Skeletal muscle tissue (tissue), 4 donors: ENCODE data around the gene GLYR1. TPM values are rescaled to one million over a fixed set of nuclear protein-coding genes. Genes with fewer than 3 reads are reported as not detected.
A peak's percentile ranks its signal among the peaks of the same experiment; 100 is the strongest.

ENCODE experiments used
- H3K27ac ChIP-seq: one replicate; pipeline ENCODE4 v1.7.0; 2013; ENCODE audit warnings: mild to moderate bottlenecking, low read depth, low read length, inconsistent platforms
- H3K27me3 ChIP-seq, 3 donors: one replicate each; pipeline ENCODE4 v1.7.0; 2013; ENCODE audit warnings: low read length in 3 of 3; ENCODE audit not compliant: control insufficient read depth in 3 of 3, insufficient read depth in 3 of 3
- H3K36me3 ChIP-seq, 3 donors: one replicate each; pipeline ENCODE4 v1.7.0; 2013; ENCODE audit warnings: low read length in 3 of 3; ENCODE audit not compliant: control insufficient read depth in 3 of 3, insufficient read depth in 3 of 3
- H3K4me1 ChIP-seq, 3 donors: one replicate each; pipeline ENCODE4 v1.7.0; 2013; ENCODE audit warnings: low read length in 3 of 3, mild to moderate bottlenecking in 3 of 3; ENCODE audit not compliant: control insufficient read depth in 3 of 3, insufficient read depth in 3 of 3
- H3K4me3 ChIP-seq, 3 donors: one replicate each; pipeline ENCODE4 v1.7.0; 2013; ENCODE audit warnings: low read length in 3 of 3
- H3K9ac ChIP-seq, 3 donors: one replicate each; pipeline ENCODE4 v1.7.0; 2013; ENCODE audit warnings: low read length in 3 of 3, mild to moderate bottlenecking in 3 of 3, moderate library complexity in 2 of 3, low read depth in 1 of 3
- H3K9me3 ChIP-seq, 3 donors: one replicate each; pipeline ENCODE4 v1.7.0; 2013; ENCODE audit warnings: low read length in 3 of 3; ENCODE audit not compliant: control insufficient read depth in 3 of 3
- total RNA-seq: library from RNA; depleted of rRNA; stranded (reverse); fragments of >200 nt; gene quantifications from one replicate; pipeline ENCODE4 v1.2.3, GENCODE V29; 2014
- donor health status: Osteomylitis.

GLYR1 gene
- total RNA-seq, 1 donor from 2014 or later = 25.1 TPM

- Histone ChIP-seq H3K27me3 (no peaks in the 10 kb centered on the region), H3K4me3 (no peak overlapping the region), H3K4me1 (peaks cover 9 to 11% (median 10%) of the 10 kb centered on the region in 3 donors), H3K9me3 (no peaks in the 10 kb centered on the region), H3K27ac (no peak overlapping the region), H3K36me3 (peaks cover 42 to 60% (median 51%) of the 10 kb centered on the region in 3 donors), H3K9ac (no peak overlapping the region)
These were observed 8.3 kb upstream of the GLYR1 start for GRCh38 chr16:4855371-4855770.

GRCh38 chr16:4852221-4852872, 5.3 kb upstream of the GLYR1 start:
- Histone ChIP-seq H3K4me3 (no peak overlapping the region), H3K9me3 (no peaks in the 10 kb centered on the region), H3K27ac (peak overlapping the region; percentile 15), H3K9ac (no peak overlapping the region), H3K4me1 (peaks cover 16 to 29% (median 23%) of the 10 kb centered on the region in 3 donors), H3K27me3 (no peaks in the 10 kb centered on the region), H3K36me3 (peaks cover 16 to 31% (median 22%) of the 10 kb centered on the region in 3 donors)

GRCh38 chr16:4850211-4850610, 3.1 kb upstream of the GLYR1 start:
- Histone ChIP-seq H3K27ac (no peak overlapping the region), H3K27me3 (no peaks in the 10 kb centered on the region), H3K9me3 (no peaks in the 10 kb centered on the region), H3K9ac (peak overlapping the region; percentile 4 to 63 (median 18)), H3K4me3 (no peak overlapping the region), H3K36me3 (peaks cover 6 to 17% (median 12%) of the 10 kb centered on the region in 3 donors), H3K4me1 (peaks cover 30 to 42% (median 35%) of the 10 kb centered on the region in 3 donors)

- Histone ChIP-seq H3K27ac (peak overlapping the region; percentile 97), H3K4me3 (peak overlapping the region; percentile 84 to 94 (median 91)), H3K36me3 (peaks cover 17 to 22% (median 19%) of the 10 kb centered on the region in 3 donors), H3K27me3 (no peaks in the 10 kb centered on the region), H3K9me3 (no peaks in the 10 kb centered on the region), H3K4me1 (peaks cover 30 to 47% (median 37%) of the 10 kb centered on the region in 3 donors), H3K9ac (peak overlapping the region; percentile 85 to 95 (median 89))
These were observed 893 bp upstream of the GLYR1 start for GRCh38 chr16:4847774-4848587.

GRCh38 chr16:4846503-4846900, 586 bp downstream of the GLYR1 start:
- peaks cover 25 to 41% (median 29%) of the 10 kb centered on the region in 3 donors for H3K4me1 ChIP-seq
- H3K4me3 ChIP-seq = peak overlapping the region; percentile 86 to 90 (median 88)
- H3K27ac ChIP-seq = peak overlapping the region; percentile 97
- no peaks in the 10 kb centered on the region for H3K27me3 ChIP-seq
- no peaks in the 10 kb centered on the region for H3K9me3 ChIP-seq
- H3K36me3 ChIP-seq = peaks cover 25 to 34% (median 28%) of the 10 kb centered on the region in 3 donors
- peak overlapping the region; percentile 86 to 96 (median 95) for H3K9ac ChIP-seq

GRCh38 chr16:4840984-4841383, 6.1 kb downstream of the GLYR1 start:
- Histone ChIP-seq H3K4me3 (no peak overlapping the region), H3K9me3 (no peaks in the 10 kb centered on the region), H3K27ac (peak overlapping the region; percentile 64), H3K27me3 (no peaks in the 10 kb centered on the region), H3K4me1 (peaks cover 27 to 29% (median 28%) of the 10 kb centered on the region in 3 donors), H3K9ac (peak overlapping the region in 1 of 3 donors; percentile 7), H3K36me3 (peaks cover 40 to 73% (median 66%) of the 10 kb centered on the region in 3 donors)

- Histone ChIP-seq H3K9me3 (no peaks in the 10 kb centered on the region), H3K9ac (no peak overlapping the region), H3K36me3 (peaks cover 38 to 72% (median 66%) of the 10 kb centered on the region in 3 donors), H3K4me1 (peaks cover 19 to 22% (median 19%) of the 10 kb centered on the region in 3 donors), H3K27me3 (no peaks in the 10 kb centered on the region), H3K27ac (no peak overlapping the region), H3K4me3 (no peak overlapping the region)
These were observed 7.1 kb downstream of the GLYR1 start for GRCh38 chr16:4839942-4840341.

GRCh38 chr16:4837733-4838501, 9.2 kb downstream of the GLYR1 start:
- no peak overlapping the region for H3K27ac ChIP-seq
- H3K27me3 ChIP-seq = no peaks in the 10 kb centered on the region
- H3K4me3 ChIP-seq = no peak overlapping the region
- H3K36me3 ChIP-seq = peaks cover 23 to 69% (median 56%) of the 10 kb centered on the region in 3 donors
- H3K9ac ChIP-seq = no peak overlapping the region
- H3K4me1 ChIP-seq = peaks cover 19 to 33% (median 28%) of the 10 kb centered on the region in 3 donors
- H3K9me3 ChIP-seq = no peaks in the 10 kb centered on the region

- H3K27me3 ChIP-seq = no peaks in the 10 kb centered on the region
- H3K9ac ChIP-seq = peak overlapping the region in 1 of 3 donors; percentile 10
- no peaks in the 10 kb centered on the region for H3K9me3 ChIP-seq
- peaks cover 19 to 37% (median 32%) of the 10 kb centered on the region in 3 donors for H3K4me1 ChIP-seq
- peaks cover 28 to 71% (median 59%) of the 10 kb centered on the region in 3 donors for H3K36me3 ChIP-seq
- no peak overlapping the region for H3K27ac ChIP-seq
- H3K4me3 ChIP-seq = no peak overlapping the region
These were observed 10.4 kb downstream of the GLYR1 start for GRCh38 chr16:4836727-4837126.
